NCI-H460 (cell line): ENCODE data around the gene IER2. TPM values are rescaled to one million over a fixed set of nuclear protein-coding genes. Genes with fewer than 3 reads are reported as not detected.
"Not testable (repeated sequence)": the region's sequence is repeated elsewhere in the genome, so short reads cannot be mapped to it uniquely, and the experiment has no call there.

Source experiments
- DNase-seq: peaks from one replicate; pipeline ENCODE4 v3.0.0-alpha.2; 2016; ENCODE audit warnings: low read depth; ENCODE audit errors: extremely low read depth
- total RNA-seq: library from RNA; depleted of rRNA; stranded (reverse); fragments of >200 nt; shearing (Covaris generic); gene quantifications from 2 replicates; pipeline ENCODE4 v1.2.3, GENCODE V29; 2014

IER2 gene
- total RNA-seq, 1 experiment from 2014 or later = 43.7 TPM

- DNase-seq = peak; percentile 94
These were observed 12.8 kb downstream of the IER2 start for GRCh38 chr19:13162724-13163608.

GRCh38 chr19:13163609-13164342, 13.6 kb downstream of the IER2 start:
- DNase-seq = peak; percentile 80

- DNase-seq = peak; percentile 54
These were observed 14.3 kb downstream of the IER2 start for GRCh38 chr19:13164343-13165161.

- no peak for DNase-seq
These were observed 15.2 kb downstream of the IER2 start for GRCh38 chr19:13165162-13165997.

- DNase-seq = not testable (repeated sequence)
These were observed 15.9 kb downstream of the IER2 start for GRCh38 chr19:13166151-13166550.

GRCh38 chr19:13169769-13170168, 19.6 kb downstream of the IER2 start:
- peak; percentile 53 for DNase-seq

- DNase-seq = no peak
These were observed 20.9 kb downstream of the IER2 start for GRCh38 chr19:13171146-13171545.

GRCh38 chr19:13172346-13173138, 22.3 kb downstream of the IER2 start:
- DNase-seq = peak; percentile 76

- DNase-seq = no peak
These were observed 23.0 kb downstream of the IER2 start for GRCh38 chr19:13173139-13173737.

- DNase-seq = no peak
These were observed 26.1 kb downstream of the IER2 start for GRCh38 chr19:13176345-13176744.

GRCh38 chr19:13177584-13177983, 27.4 kb downstream of the IER2 start:
- not testable (repeated sequence) for DNase-seq

GRCh38 chr19:13178291-13178690, 28.1 kb downstream of the IER2 start:
- DNase-seq = not testable (repeated sequence)

- DNase-seq = no peak
These were observed 31.7 kb downstream of the IER2 start for GRCh38 chr19:13181747-13182388.

- not testable (repeated sequence) for DNase-seq
These were observed 34.7 kb downstream of the IER2 start for GRCh38 chr19:13184926-13185325.

GRCh38 chr19:13185763-13186657, 35.8 kb downstream of the IER2 start:
- not testable (repeated sequence) for DNase-seq

- DNase-seq = not testable (repeated sequence)
These were observed 36.5 kb downstream of the IER2 start for GRCh38 chr19:13186688-13187087.

- DNase-seq = no peak
These were observed 37.2 kb downstream of the IER2 start for GRCh38 chr19:13187419-13187818.
